Neural progenitor cell (in vitro differentiated cells): ENCODE data around the gene COL20A1.

Experiments used
- CTCF ChIP-seq: fragments of 200-600 bp; sonication (generic); IDR thresholded peaks from 2 replicates; pipeline ENCODE4 v1.5.1; 2017; ENCODE audit warnings: antibody characterized with exemption, mild to moderate bottlenecking
- EZH2phosphoT487 ChIP-seq: fragments of 200-600 bp; sonication (generic); IDR thresholded peaks from 2 replicates; pipeline ENCODE4 v1.6.1; 2017; ENCODE audit warnings: antibody characterized with exemption

GRCh38 chr20:63307538-63308217 is 14.7 kb downstream of the COL20A1 start:
- TF ChIP-seq CTCF (no peak), EZH2phosphoT487 (no peak)
